Endothelial cell of umbilical vein (primary cell): Measurements from ENCODE around the gene DNAH6. TPM values are rescaled to one million over a fixed set of nuclear protein-coding genes. Genes with fewer than 3 reads are reported as not detected.

Source experiments
- BruUV-seq: library from RNA; stranded (reverse); fragments of 400-500 nt; replicated peaks from 2 replicates; lab custom pipeline; 2021; lab: Mats Ljungman, UMichigan
- CTCF ChIA-PET: fragments of 300-600, 350-600 bp; sonication (Branson Sonifier 250); formaldehyde crosslinking; loops from one replicate; lab custom pipeline; 2021; ENCODE audit warnings: antibody characterized with exemption, inconsistent platforms; lab: Charles Lee
- POLR2A ChIA-PET: fragments of 300-600, 350-600 bp; sonication (Branson Sonifier 250); formaldehyde crosslinking; loops from one replicate; lab custom pipeline; 2021; ENCODE audit warnings: antibody characterized with exemption, inconsistent platforms; lab: Charles Lee
- DNase-seq: peaks from one replicate; pipeline ENCODE4 v3.0.0-alpha.2; 2011; ENCODE audit warnings: low read depth, low spot score
- FAIRE-seq: peaks from 2 replicates; lab custom pipeline; 2011; peaks lifted over from hg19 to GRCh38; lab: Jason Lieb, UNC
- H2AFZ ChIP-seq: 2 replicates; pipeline ENCODE4 v1.6.0; 2012; ENCODE audit warnings: low read depth, low read length, control low read depth, inconsistent platforms
- H3K27ac ChIP-seq: 2 replicates; pipeline ENCODE4 v1.5.1; 2011; ENCODE audit warnings: low read depth, mild to moderate bottlenecking, control low read depth, low read length, moderate library complexity; ENCODE audit not compliant: insufficient read depth
- H3K27me3 ChIP-seq, 2 experiments: 2 replicates each; pipeline versions ENCODE4 v1.6.0 to v1.6.1; 2011; ENCODE audit warnings: low read length in 2 of 2, mixed read lengths in 1 of 2; ENCODE audit not compliant: control insufficient read depth in 2 of 2, insufficient read depth in 2 of 2
- H3K36me3 ChIP-seq, 2 experiments: 2 replicates in 1 of 2; 3 replicates in 1 of 2; pipeline ENCODE4 v1.5.1; 2011; ENCODE audit warnings: low read length in 2 of 2, mild to moderate bottlenecking in 1 of 2, moderate library complexity in 1 of 2; ENCODE audit not compliant: control insufficient read depth in 2 of 2, insufficient read depth in 2 of 2; ENCODE audit errors: extremely low read depth in 1 of 2
- H3K4me1 ChIP-seq: 3 replicates; pipeline ENCODE4 v1.5.1; 2011; ENCODE audit warnings: mild to moderate bottlenecking, low read length; ENCODE audit not compliant: control insufficient read depth, insufficient read depth; ENCODE audit errors: extremely low read depth
- H3K4me2 ChIP-seq: 2 replicates; pipeline ENCODE4 v1.6.1; 2011; ENCODE audit warnings: low read length, control low read depth, mixed read lengths; ENCODE audit not compliant: insufficient read depth
- H3K4me3 ChIP-seq, 3 experiments: fragments of 200-600 bp in 1 of 3; sonication (generic), shearing (Covaris generic) in 1 of 3; replicated peaks in 1 of 3; 2 replicates each; pipeline ENCODE4 v1.5.1; 2011 to 2016; ENCODE audit warnings: control low read depth in 3 of 3, low read length in 3 of 3, mild to moderate bottlenecking in 2 of 3, inconsistent platforms in 1 of 3, low read depth in 1 of 3, moderate library complexity in 1 of 3; ENCODE audit not compliant: insufficient read depth in 1 of 3
- H3K79me2 ChIP-seq: 2 replicates; pipeline ENCODE4 v1.6.0; 2012; ENCODE audit warnings: low read length, inconsistent platforms; ENCODE audit not compliant: control insufficient read depth, insufficient read depth
- H3K9ac ChIP-seq: replicated peaks from 2 replicates; pipeline ENCODE3; 2011; ENCODE audit warnings: low read length, control low read depth; ENCODE audit not compliant: insufficient read depth; ENCODE audit errors: extremely low read depth
- H3K9me1 ChIP-seq: replicated peaks from 3 replicates; pipeline ENCODE4 v1.6.0; 2011; ENCODE audit warnings: mild to moderate bottlenecking, low read length; ENCODE audit not compliant: control insufficient read depth, insufficient read depth; ENCODE audit errors: extremely low read depth
- H3K9me3 ChIP-seq: replicated peaks from 2 replicates; pipeline ENCODE4 v1.5.1; 2012; ENCODE audit warnings: low read length, inconsistent platforms; ENCODE audit not compliant: control insufficient read depth, insufficient read depth
- H4K20me1 ChIP-seq: replicated peaks from 2 replicates; pipeline ENCODE3; 2011; ENCODE audit warnings: mild to moderate bottlenecking, low read length; ENCODE audit not compliant: control insufficient read depth, insufficient read depth; ENCODE audit errors: extremely low read depth
- FOS ChIP-seq: IDR thresholded peaks from 2 replicates; pipeline ENCODE4 v1.6.1; 2011; ENCODE audit warnings: mild to moderate bottlenecking, low read length, moderate library complexity, borderline replicate concordance; ENCODE audit not compliant: insufficient read depth
- JUN ChIP-seq: IDR thresholded peaks from 2 replicates; pipeline ENCODE4 v1.6.1; 2011; ENCODE audit warnings: borderline replicate concordance, low read depth; ENCODE audit not compliant: insufficient read length, insufficient read depth
- MAX ChIP-seq: IDR thresholded peaks from 2 replicates; pipeline ENCODE4 v1.6.1; 2011; ENCODE audit not compliant: insufficient read depth, insufficient read length
- MYC ChIP-seq: IDR thresholded peaks from one replicate; pipeline ENCODE4 v1.6.1; 2011; ENCODE audit warnings: mild to moderate bottlenecking, low read depth, low read length
- POLR2A ChIP-seq: IDR thresholded peaks from 2 replicates; pipeline ENCODE4 v1.6.1; 2012; ENCODE audit warnings: low read depth, mild to moderate bottlenecking, control low read depth, low read length
- dilution Hi-C: fragments of 300-500 bp; cut with MboI; formaldehyde crosslinking; loops from one replicate; pipeline ENCODE4 v1.15.0; 2019; ENCODE audit warnings: low sequenced_read_pairs; ENCODE audit not compliant: extremely low pct_ligation_motif_present
- intact Hi-C: fragments of 100-400 bp; cut with micrococcal nuclease; formaldehyde crosslinking; loops from one replicate; pipeline ENCODE4 v1.10.0; 2022
- polyA plus RNA-seq, 4 experiments: library from polyadenylated mRNA; depleted of rRNA in 3 of 4; stranded (reverse) in 3 of 4; unstranded in 1 of 4; fragments of >200 nt; gene quantifications; 2 replicates each; pipeline versions ENCODE4 v1.2.1 to v1.2.3, GENCODE V29; 2011 to 2012; ENCODE audit warnings: missing spikeins in 1 of 4
- total RNA-seq: library from RNA; stranded (reverse); gene quantifications from 2 replicates; pipeline ENCODE4 v1.2.3, GENCODE V29; 2021
- TF ChIP-seq, protein P1 (sequence below), 2 donors: IDR thresholded peaks; 1 replicate in 1 of 2; 2 replicates in 1 of 2; pipeline ENCODE4 v1.5.1; 2011; ENCODE audit warnings: low read length in 2 of 2, mild to moderate bottlenecking in 2 of 2, moderate library complexity in 2 of 2, control low read depth in 1 of 2, inconsistent platforms in 1 of 2, low read depth in 1 of 2; ENCODE audit not compliant: insufficient read depth in 1 of 2; ENCODE audit errors: extremely low read depth in 1 of 2

DNAH6 gene
- total and polyA plus RNA-seq, 2 donors (not counting 3 experiments of a cell fraction or from before 2014, with no cell fraction given) = 0.24 TPM; not detected in 1

DNA sequence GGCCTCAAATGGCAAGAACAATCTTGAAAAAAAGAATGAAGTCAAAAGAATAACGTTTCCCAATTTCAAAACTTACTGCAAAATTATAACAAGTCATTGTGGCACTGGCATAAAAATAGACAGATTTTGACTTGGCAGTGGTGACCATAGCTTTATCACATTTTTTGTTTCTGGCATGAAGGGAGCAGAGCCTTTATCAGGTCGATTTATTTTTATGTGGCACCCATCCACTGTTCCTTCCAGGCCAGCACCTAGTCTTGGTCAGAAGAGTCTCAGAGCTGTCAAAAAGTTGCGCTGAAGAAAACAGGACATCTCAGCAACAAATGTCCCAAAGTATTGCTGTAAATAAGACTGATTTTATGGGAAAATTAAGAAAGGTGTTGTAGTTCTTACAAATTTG, 272.2 kb downstream of the DNAH6 start:
- Histone ChIP-seq H3K27ac (no peak overlapping the region), H3K9ac (no peak overlapping the region), H3K27me3 (no peaks in the 10 kb centered on the region), H3K36me3 (no peaks in the 10 kb centered on the region), H3K4me3 (no peak overlapping the region), H2AFZ (no peak overlapping the region), H3K79me2 (no peaks in the 10 kb centered on the region), H3K9me3 (no peaks in the 10 kb centered on the region), H3K4me1 (no peaks in the 10 kb centered on the region), H3K9me1 (no peaks in the 10 kb centered on the region), H3K4me2 (no peak overlapping the region), H4K20me1 (no peaks in the 10 kb centered on the region)
- POLR2A ChIA-PET = no interaction called here
- FAIRE-seq = no peak
- CTCF ChIA-PET = no interaction called here
- TF ChIP-seq MYC = no peak
- TF ChIP-seq FOS = no peak
- TF ChIP-seq, protein P1, sequence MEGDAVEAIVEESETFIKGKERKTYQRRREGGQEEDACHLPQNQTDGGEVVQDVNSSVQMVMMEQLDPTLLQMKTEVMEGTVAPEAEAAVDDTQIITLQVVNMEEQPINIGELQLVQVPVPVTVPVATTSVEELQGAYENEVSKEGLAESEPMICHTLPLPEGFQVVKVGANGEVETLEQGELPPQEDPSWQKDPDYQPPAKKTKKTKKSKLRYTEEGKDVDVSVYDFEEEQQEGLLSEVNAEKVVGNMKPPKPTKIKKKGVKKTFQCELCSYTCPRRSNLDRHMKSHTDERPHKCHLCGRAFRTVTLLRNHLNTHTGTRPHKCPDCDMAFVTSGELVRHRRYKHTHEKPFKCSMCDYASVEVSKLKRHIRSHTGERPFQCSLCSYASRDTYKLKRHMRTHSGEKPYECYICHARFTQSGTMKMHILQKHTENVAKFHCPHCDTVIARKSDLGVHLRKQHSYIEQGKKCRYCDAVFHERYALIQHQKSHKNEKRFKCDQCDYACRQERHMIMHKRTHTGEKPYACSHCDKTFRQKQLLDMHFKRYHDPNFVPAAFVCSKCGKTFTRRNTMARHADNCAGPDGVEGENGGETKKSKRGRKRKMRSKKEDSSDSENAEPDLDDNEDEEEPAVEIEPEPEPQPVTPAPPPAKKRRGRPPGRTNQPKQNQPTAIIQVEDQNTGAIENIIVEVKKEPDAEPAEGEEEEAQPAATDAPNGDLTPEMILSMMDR (IDR thresholded peaks at IDR 0.05; ENCODE audit: extremely low read depth in 1 of 2, insufficient read depth in 1 of 2, low read depth in 1 of 2, low read length in 2 of 2) = no peak
- TF ChIP-seq POLR2A = no peak
- TF ChIP-seq JUN = no peak
- no peak for TF ChIP-seq MAX
- no peak for DNase-seq
- no TSS peak for BruUV-seq
- intact Hi-C loops (no loop called here), dilution Hi-C loops (no loop called here)
